Measurements from ENCODE around the gene LTBP1.
A peak's percentile ranks its signal among the peaks of the same experiment; 100 is the strongest.

Gene LTBP1

DNA sequence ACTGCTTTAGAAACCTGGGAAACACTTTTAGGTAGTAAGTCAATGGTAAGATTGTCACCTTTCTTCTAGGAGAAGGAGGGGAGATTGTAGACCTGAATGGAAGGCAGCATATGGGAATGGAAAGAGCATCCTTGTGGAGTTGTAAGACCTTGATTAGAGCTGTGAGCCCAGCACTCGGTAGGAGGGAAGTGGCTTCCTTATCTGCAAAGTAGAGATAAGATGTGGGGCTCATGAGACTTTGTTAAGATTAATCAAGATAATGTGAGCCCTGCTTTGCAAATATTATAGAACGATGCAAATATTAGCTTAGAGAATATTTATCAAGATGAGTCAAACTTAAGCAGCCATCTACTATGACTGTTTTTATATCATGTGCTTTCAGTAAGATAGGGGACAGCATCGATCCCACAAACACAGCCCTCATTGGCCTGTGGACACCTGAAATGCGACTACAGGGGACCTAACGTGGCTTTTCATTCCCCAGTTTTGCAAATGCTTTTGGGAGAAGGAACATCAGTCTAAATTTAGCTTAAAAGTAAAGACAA lies 243.7 kb downstream of the LTBP1 start:
- no peak overlapping the region for H2AFZ ChIP-seq (ENCODE audit: low read length, unreplicated experiment)
- no peaks in the 10 kb centered on the region for H3K27me3 ChIP-seq (ENCODE audit: insufficient read depth, low read length)
- H3K27ac ChIP-seq (ENCODE audit: low read depth, low read length) = no peak overlapping the region
- peaks cover 15% of the 10 kb centered on the region for H3K36me3 ChIP-seq (ENCODE audit: insufficient read depth, low read length)
- H3K4me1 ChIP-seq (ENCODE audit: control insufficient read depth, insufficient read depth, low read length, unreplicated experiment) = no peaks in the 10 kb centered on the region
- H3K79me2 ChIP-seq (ENCODE audit: control insufficient read depth, insufficient read depth, low read length, unreplicated experiment) = no peaks in the 10 kb centered on the region
- H3K4me3 ChIP-seq (ENCODE audit: low read depth, low read length) = no peak overlapping the region

DNA sequence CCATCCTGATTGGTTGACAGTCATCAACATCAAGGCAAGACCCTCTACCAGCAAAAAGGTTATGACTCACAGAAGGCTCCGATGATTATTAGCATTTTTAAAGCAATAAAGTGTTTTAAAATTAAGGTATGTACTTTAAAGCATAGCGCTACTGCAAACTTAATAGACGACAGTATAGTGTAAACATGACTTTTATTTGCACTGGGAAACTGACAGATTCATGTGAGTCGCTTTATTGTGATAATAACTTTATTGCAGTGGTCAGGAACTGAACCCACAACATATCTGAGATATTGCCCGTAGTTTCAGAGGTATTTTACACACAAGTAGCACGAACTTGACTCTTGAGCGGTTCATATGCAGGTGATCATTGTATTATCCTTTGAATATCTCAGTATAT lies 249.1 kb downstream of the LTBP1 start:
- H3K79me2 ChIP-seq (ENCODE audit: control insufficient read depth, insufficient read depth, low read length, unreplicated experiment) = no peaks in the 10 kb centered on the region
- H3K4me1 ChIP-seq (ENCODE audit: control insufficient read depth, insufficient read depth, low read length, unreplicated experiment) = no peaks in the 10 kb centered on the region
- no peak overlapping the region for H3K27ac ChIP-seq (ENCODE audit: low read depth, low read length)
- H3K4me3 ChIP-seq (ENCODE audit: low read depth, low read length) = no peak overlapping the region
- H3K36me3 ChIP-seq (ENCODE audit: insufficient read depth, low read length) = peaks cover 11% of the 10 kb centered on the region
- no peak overlapping the region for H2AFZ ChIP-seq (ENCODE audit: low read length, unreplicated experiment)
- no peaks in the 10 kb centered on the region for H3K27me3 ChIP-seq (ENCODE audit: insufficient read depth, low read length)

DNA sequence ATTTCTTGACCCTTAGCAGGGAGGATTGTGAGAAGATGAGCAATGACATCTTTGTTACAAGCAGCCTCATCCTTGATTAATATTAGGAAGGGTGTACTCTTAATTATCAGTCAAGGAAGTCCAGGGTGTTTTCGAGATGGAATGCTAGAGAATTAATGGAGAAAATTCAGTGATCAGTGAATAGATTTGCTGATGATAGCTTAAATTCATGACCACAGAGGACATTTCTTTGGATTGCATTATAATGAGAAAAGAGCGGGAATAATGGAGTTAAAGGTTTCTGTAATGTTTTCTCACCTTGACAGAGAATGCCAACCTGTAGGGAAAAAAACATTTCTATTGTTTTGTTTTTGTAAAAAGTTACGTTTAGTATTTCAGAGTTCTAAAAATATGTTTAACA lies 249.9 kb downstream of the LTBP1 start:
- no peak overlapping the region for H3K27ac ChIP-seq (ENCODE audit: low read depth, low read length)
- no peaks in the 10 kb centered on the region for H3K79me2 ChIP-seq (ENCODE audit: control insufficient read depth, insufficient read depth, low read length, unreplicated experiment)
- no peak overlapping the region for H3K4me3 ChIP-seq (ENCODE audit: low read depth, low read length)
- H3K4me1 ChIP-seq (ENCODE audit: control insufficient read depth, insufficient read depth, low read length, unreplicated experiment) = no peaks in the 10 kb centered on the region
- H3K27me3 ChIP-seq (ENCODE audit: insufficient read depth, low read length) = no peaks in the 10 kb centered on the region
- H3K36me3 ChIP-seq (ENCODE audit: insufficient read depth, low read length) = peaks cover 7% of the 10 kb centered on the region
- no peak overlapping the region for H2AFZ ChIP-seq (ENCODE audit: low read length, unreplicated experiment)

DNA sequence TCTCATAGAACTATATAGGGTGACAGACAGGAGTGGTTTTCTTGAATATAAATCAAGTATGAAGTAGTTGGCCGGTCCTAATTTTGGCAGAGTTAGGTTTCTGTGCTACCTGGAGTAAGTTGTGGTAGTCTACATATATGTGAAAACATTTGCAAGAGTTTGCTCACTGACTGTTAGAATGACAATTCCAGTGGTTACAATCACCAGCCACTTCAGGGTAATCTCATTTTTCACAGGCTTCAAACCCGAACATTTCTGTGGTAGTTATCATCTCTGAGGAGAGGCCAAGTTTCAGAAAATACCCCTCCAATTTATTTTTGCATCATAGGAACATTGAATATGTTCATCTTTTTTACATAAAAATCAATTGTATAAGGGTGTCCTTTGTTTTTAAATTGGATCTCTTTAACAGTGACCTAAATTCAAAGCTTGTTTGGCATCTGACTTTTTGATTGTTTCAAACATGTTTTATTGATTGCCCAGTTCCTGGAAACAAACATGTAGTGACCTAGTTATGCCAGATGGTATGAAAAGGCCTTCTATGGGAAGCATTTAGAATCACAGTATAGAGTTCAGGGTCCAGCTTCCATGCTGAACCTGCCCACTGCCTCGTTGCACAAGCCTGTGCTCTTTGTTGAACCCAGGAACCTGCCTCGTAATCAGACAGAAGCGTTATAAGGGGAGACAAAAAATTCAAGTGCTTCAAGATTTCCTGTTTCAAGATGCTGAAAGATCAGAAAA lies 250.6 kb downstream of the LTBP1 start:
- no peaks in the 10 kb centered on the region for H3K27me3 ChIP-seq (ENCODE audit: insufficient read depth, low read length)
- no peak overlapping the region for H3K4me3 ChIP-seq (ENCODE audit: low read depth, low read length)
- no peak overlapping the region for H2AFZ ChIP-seq (ENCODE audit: low read length, unreplicated experiment)
- H3K36me3 ChIP-seq (ENCODE audit: insufficient read depth, low read length) = peaks cover 5% of the 10 kb centered on the region; the same call in 1 of the 2 replicates
- H3K4me1 ChIP-seq (ENCODE audit: control insufficient read depth, insufficient read depth, low read length, unreplicated experiment) = no peaks in the 10 kb centered on the region
- H3K79me2 ChIP-seq (ENCODE audit: control insufficient read depth, insufficient read depth, low read length, unreplicated experiment) = no peaks in the 10 kb centered on the region
- H3K27ac ChIP-seq (ENCODE audit: low read depth, low read length) = no peak overlapping the region

DNA sequence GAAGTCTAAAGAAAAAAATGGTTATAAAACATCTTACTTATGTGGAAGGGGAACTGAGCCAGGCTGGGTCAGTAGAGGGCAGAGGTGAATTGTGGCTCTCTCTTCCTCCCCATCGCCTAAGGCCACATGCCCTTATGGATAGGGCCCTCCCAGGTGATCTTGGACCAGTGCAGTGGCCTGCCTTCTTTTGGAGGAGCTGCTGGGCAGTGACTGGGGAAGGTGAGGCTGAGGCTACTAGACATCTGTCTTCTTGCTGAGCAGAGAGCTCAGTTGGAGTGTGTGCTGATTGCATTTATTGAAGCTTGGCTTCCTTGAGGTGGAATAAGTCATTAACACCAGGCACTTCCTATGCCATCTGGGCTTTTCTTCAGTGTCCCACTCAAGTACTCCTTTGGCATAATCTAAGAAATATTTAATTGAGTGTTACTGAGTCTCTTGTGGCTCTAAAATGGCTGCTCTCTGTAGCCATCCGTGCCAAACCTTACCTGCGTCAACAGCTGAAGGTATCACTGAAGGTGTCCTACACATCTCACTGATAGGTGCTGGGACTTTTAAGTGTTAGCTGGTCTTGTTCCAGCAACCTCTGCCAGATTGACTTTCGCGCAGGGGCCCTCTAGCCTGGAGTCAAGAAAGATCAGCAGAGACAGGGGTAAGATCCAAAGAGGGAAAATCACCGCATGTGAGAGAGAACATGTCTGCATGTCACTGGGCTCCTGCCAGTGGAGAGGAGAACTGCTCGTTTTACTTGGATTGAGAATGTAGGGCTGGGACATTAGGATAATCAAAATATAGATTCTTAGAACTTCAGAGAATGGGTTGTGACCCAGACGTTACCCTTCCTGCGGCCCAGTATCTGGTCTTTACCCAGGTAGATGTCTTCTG lies 256.1 kb downstream of the LTBP1 start:
- Histone ChIP-seq H3K4me3 (ENCODE audit: low read depth, low read length) (no peak overlapping the region), H3K4me1 (ENCODE audit: control insufficient read depth, insufficient read depth, low read length, unreplicated experiment) (no peaks in the 10 kb centered on the region), H2AFZ (ENCODE audit: low read length, unreplicated experiment) (no peak overlapping the region), H3K27ac (ENCODE audit: low read depth, low read length) (no peak overlapping the region), H3K27me3 (ENCODE audit: insufficient read depth, low read length) (no peaks in the 10 kb centered on the region), H3K79me2 (ENCODE audit: control insufficient read depth, insufficient read depth, low read length, unreplicated experiment) (no peaks in the 10 kb centered on the region), H3K36me3 (ENCODE audit: insufficient read depth, low read length) (no peaks in the 10 kb centered on the region)

DNA sequence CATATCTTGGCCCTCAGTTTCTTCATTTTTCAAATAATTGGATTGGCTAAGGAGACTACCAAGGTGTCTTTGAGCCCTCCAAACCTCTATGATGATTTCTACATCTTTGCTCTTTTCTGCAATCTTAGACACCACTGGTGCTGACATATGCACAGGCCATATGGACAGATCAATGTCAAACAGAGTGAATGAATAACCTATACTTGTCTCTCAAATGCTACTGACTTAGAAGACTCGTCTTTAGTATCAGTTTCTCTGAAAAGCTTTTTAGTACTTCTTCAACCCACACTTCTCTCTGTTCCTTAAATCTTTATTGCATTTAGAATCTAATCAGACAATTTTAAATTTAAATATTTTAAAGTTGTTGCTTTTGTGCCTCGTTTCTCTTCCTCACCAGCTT lies 258.2 kb downstream of the LTBP1 start:
- H3K79me2 ChIP-seq (ENCODE audit: control insufficient read depth, insufficient read depth, low read length, unreplicated experiment) = no peaks in the 10 kb centered on the region
- peaks cover 6% of the 10 kb centered on the region for H3K4me1 ChIP-seq (ENCODE audit: control insufficient read depth, insufficient read depth, low read length, unreplicated experiment)
- H3K27me3 ChIP-seq (ENCODE audit: insufficient read depth, low read length) = no peaks in the 10 kb centered on the region
- H3K27ac ChIP-seq (ENCODE audit: low read depth, low read length) = no peak overlapping the region
- H3K36me3 ChIP-seq (ENCODE audit: insufficient read depth, low read length) = no peaks in the 10 kb centered on the region
- no peak overlapping the region for H2AFZ ChIP-seq (ENCODE audit: low read length, unreplicated experiment)
- H3K4me3 ChIP-seq (ENCODE audit: low read depth, low read length) = no peak overlapping the region

DNA sequence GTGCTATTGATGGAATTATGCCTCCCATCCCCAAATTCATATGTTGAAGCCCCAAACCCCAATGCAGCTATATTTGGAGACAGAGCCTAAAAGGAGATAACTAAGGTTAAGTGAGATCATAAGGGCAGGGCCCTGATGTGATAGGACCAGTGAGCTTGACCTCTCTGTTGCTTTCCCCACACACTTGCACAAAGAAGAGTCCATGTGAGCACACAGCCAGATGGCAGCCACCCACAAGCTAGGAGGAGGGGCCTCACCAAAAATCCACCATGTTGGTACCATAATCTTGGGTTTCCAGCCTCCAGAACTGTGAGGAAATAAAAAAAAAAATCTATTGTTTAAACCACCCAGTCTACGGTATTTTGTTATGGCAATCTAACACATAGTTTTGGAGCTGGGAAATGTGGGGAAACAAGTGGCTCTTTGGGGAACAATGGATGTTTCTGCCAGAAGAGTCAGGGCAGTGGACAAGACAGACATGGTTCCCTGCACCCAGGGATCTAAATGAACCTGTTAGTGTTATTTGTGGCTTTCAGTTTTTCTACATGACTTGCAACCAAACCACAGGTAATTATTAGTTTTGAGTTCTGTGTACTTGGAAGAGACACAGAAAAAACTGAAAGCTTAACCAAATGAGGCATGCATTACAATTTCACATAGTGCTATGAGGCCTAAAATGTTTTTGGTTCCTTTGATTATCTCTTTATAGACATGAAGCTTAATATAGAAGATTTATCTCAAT lies 259.1 kb downstream of the LTBP1 start:
- no peak overlapping the region for H3K27ac ChIP-seq (ENCODE audit: low read depth, low read length)
- H3K27me3 ChIP-seq (ENCODE audit: insufficient read depth, low read length) = no peaks in the 10 kb centered on the region
- peaks cover 13% of the 10 kb centered on the region for H3K4me1 ChIP-seq (ENCODE audit: control insufficient read depth, insufficient read depth, low read length, unreplicated experiment)
- no peak overlapping the region for H3K4me3 ChIP-seq (ENCODE audit: low read depth, low read length)
- no peak overlapping the region for H2AFZ ChIP-seq (ENCODE audit: low read length, unreplicated experiment)
- no peaks in the 10 kb centered on the region for H3K36me3 ChIP-seq (ENCODE audit: insufficient read depth, low read length)
- no peaks in the 10 kb centered on the region for H3K79me2 ChIP-seq (ENCODE audit: control insufficient read depth, insufficient read depth, low read length, unreplicated experiment)

DNA sequence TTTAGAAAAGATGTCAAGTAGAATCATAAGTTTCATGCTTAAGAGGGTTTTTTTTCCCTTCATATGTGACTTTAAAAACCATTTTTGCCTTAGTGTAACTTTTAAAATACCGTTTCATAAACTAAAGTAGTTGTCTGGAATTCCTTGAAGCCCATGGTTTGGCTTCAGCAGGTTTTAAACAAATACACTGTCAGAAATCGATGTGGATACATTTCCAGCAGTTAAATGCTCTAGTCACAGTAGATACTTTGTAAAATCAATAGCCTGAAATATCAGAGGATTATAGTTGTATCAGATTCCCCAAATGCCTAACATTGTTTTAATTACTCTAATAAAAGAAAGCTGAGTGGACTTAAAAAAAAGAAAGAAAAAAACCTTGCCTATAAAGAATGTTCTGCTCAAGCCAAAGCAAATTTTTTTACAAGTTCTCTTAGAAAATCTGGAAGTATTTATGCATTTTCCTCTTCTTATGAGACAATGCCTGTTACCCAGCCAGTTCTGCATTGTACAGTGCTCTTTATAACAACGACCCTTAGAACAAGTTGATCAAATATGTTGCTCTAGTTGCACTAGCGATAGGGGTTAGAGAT lies 260.5 kb downstream of the LTBP1 start:
- Histone ChIP-seq H3K4me1 (ENCODE audit: control insufficient read depth, insufficient read depth, low read length, unreplicated experiment) (peaks cover 27% of the 10 kb centered on the region), H3K36me3 (ENCODE audit: insufficient read depth, low read length) (0 out of 2 replicates have a peak, but pooled peaks cover 4% of the 10 kb centered on the region), H3K4me3 (ENCODE audit: low read depth, low read length) (no peak overlapping the region), H2AFZ (ENCODE audit: low read length, unreplicated experiment) (no peak overlapping the region), H3K27ac (ENCODE audit: low read depth, low read length) (peak overlapping the region; percentile 44), H3K79me2 (ENCODE audit: control insufficient read depth, insufficient read depth, low read length, unreplicated experiment) (no peaks in the 10 kb centered on the region), H3K27me3 (ENCODE audit: insufficient read depth, low read length) (no peaks in the 10 kb centered on the region)

DNA sequence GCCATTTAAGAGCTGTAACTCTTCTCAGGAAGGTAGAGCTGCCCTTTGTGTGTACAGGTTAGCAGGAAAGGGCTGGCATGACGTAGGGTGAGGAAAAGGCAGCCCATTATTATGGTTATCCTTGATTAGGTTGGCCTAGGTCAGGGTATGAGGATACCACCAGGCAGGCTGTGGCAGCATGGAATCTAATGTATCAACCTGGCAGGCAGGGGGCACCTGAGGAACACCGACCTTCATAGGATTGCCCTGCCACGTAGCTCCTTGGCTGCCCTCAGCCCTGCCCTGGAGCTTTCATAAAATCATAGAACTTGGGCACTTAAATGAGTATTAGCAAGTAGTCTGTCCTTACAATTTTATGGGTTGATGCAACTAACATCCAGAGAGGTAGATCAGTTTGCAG lies 261.6 kb downstream of the LTBP1 start:
- Histone ChIP-seq H3K27me3 (ENCODE audit: insufficient read depth, low read length) (no peaks in the 10 kb centered on the region), H3K36me3 (ENCODE audit: insufficient read depth, low read length) (0 out of 2 replicates have a peak, but pooled peaks cover 4% of the 10 kb centered on the region), H3K4me3 (ENCODE audit: low read depth, low read length) (no peak overlapping the region), H3K4me1 (ENCODE audit: control insufficient read depth, insufficient read depth, low read length, unreplicated experiment) (peaks cover 38% of the 10 kb centered on the region), H3K27ac (ENCODE audit: low read depth, low read length) (no peak overlapping the region), H2AFZ (ENCODE audit: low read length, unreplicated experiment) (no peak overlapping the region), H3K79me2 (ENCODE audit: control insufficient read depth, insufficient read depth, low read length, unreplicated experiment) (peaks cover 6% of the 10 kb centered on the region)

DNA sequence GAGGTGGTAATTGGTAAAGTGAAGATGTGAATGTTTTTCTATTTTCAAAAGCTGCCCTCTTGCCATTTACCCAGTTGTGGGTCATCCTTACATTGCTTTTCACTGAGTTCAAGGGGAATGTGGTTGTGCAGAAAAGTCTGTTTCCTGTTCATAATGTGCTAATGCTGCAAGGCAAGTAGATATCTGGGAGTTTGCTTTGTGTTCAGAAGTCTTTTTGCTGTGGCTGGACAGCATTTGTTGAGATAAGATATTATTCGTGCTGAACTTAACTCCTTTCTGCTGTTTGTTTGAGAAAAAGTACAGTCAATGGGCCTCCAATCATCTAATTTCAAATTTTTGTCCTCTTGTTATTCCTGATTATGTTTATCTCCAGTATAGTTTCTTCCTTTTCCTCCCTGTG lies 263.2 kb downstream of the LTBP1 start:
- H3K4me1 ChIP-seq (ENCODE audit: control insufficient read depth, insufficient read depth, low read length, unreplicated experiment) = peaks cover 54% of the 10 kb centered on the region
- H3K36me3 ChIP-seq (ENCODE audit: insufficient read depth, low read length) = 0 out of 2 replicates have a peak, but pooled peaks cover 4% of the 10 kb centered on the region
- H3K79me2 ChIP-seq (ENCODE audit: control insufficient read depth, insufficient read depth, low read length, unreplicated experiment) = peaks cover 7% of the 10 kb centered on the region
- peak overlapping the region; percentile 99 for H3K27ac ChIP-seq (ENCODE audit: low read depth, low read length)
- peak overlapping the region; percentile 15; the same call in 1 of the 2 replicates for H3K4me3 ChIP-seq (ENCODE audit: low read depth, low read length)
- peak overlapping the region; percentile 53 for H2AFZ ChIP-seq (ENCODE audit: low read length, unreplicated experiment)
- no peaks in the 10 kb centered on the region for H3K27me3 ChIP-seq (ENCODE audit: insufficient read depth, low read length)
